Trophoblast cell (in vitro differentiated cells and primary cell): Measurements from ENCODE around the gene SFXN4.

Source experiments
- DNase-seq, 2 donors: peaks; one replicate each; pipeline ENCODE4 v3.0.0-alpha.2; 2016
- H2AFZ ChIP-seq: 2 replicates; pipeline ENCODE4 v1.6.1; 2013; ENCODE audit warnings: low read length, moderate library complexity, mild to moderate bottlenecking; ENCODE audit not compliant: insufficient read depth, poor library complexity
- H2AK5ac ChIP-seq: 2 replicates; pipeline ENCODE4 v1.6.1; 2013; ENCODE audit warnings: mild to moderate bottlenecking, low read length
- H2BK120ac ChIP-seq: 2 replicates; pipeline ENCODE4 v1.6.1; 2013; ENCODE audit warnings: low read length, mild to moderate bottlenecking, moderate library complexity; ENCODE audit not compliant: insufficient read depth, poor library complexity
- H2BK12ac ChIP-seq: 2 replicates; pipeline ENCODE4 v1.6.1; 2013; ENCODE audit warnings: mild to moderate bottlenecking, low read length, moderate library complexity
- H2BK5ac ChIP-seq: 2 replicates; pipeline ENCODE4 v1.6.1; 2013; ENCODE audit warnings: low read length, low read depth, moderate library complexity, mild to moderate bottlenecking; ENCODE audit not compliant: poor library complexity
- H3K14ac ChIP-seq: 2 replicates; pipeline ENCODE4 v1.6.1; 2013; ENCODE audit warnings: mild to moderate bottlenecking, low read length
- H3K18ac ChIP-seq: 2 replicates; pipeline ENCODE4 v1.6.1; 2013; ENCODE audit warnings: mild to moderate bottlenecking, low read length
- H3K23ac ChIP-seq: 2 replicates; pipeline ENCODE4 v1.6.1; 2013; ENCODE audit warnings: low read length
- H3K27ac ChIP-seq: 2 replicates; pipeline ENCODE4 v1.5.1; 2013; ENCODE audit warnings: low read depth, mild to moderate bottlenecking, inconsistent platforms, low read length, moderate library complexity
- H3K27me3 ChIP-seq: 2 replicates; pipeline ENCODE4 v1.6.1; 2013; ENCODE audit warnings: inconsistent platforms, mild to moderate bottlenecking, low read length, moderate library complexity; ENCODE audit not compliant: insufficient read depth
- H3K36me3 ChIP-seq, 2 experiments: 1 replicate in 1 of 2; 2 replicates in 1 of 2; pipeline ENCODE4 v1.6.1; 2013; ENCODE audit warnings: low read length in 2 of 2, mild to moderate bottlenecking in 2 of 2, moderate library complexity in 1 of 2; ENCODE audit not compliant: insufficient read depth in 2 of 2, control insufficient read depth in 1 of 2
- H3K4ac ChIP-seq: 2 replicates; pipeline ENCODE4 v1.6.1; 2013; ENCODE audit warnings: low read depth, mild to moderate bottlenecking, low read length, moderate library complexity
- H3K4me1 ChIP-seq, 2 experiments: 1 replicate in 1 of 2; 2 replicates in 1 of 2; pipeline ENCODE4 v1.6.1; 2013; ENCODE audit warnings: low read length in 2 of 2, mild to moderate bottlenecking in 2 of 2, moderate library complexity in 1 of 2; ENCODE audit not compliant: insufficient read depth in 2 of 2, control insufficient read depth in 1 of 2
- H3K4me2 ChIP-seq: 2 replicates; pipeline ENCODE4 v1.6.1; 2013; ENCODE audit warnings: inconsistent platforms, mild to moderate bottlenecking, low read length, moderate library complexity
- H3K4me3 ChIP-seq: 2 replicates; pipeline ENCODE4 v1.5.1; 2013; ENCODE audit warnings: mild to moderate bottlenecking, low read depth, low read length, inconsistent platforms
- H3K79me1 ChIP-seq: one replicate; pipeline ENCODE4 v1.6.1; 2013; ENCODE audit warnings: low read length
- H3K79me2 ChIP-seq: 2 replicates; pipeline ENCODE4 v1.6.1; 2013; ENCODE audit warnings: low read length, mild to moderate bottlenecking; ENCODE audit not compliant: control insufficient read depth, insufficient read depth, poor library complexity
- H3K9ac ChIP-seq: 2 replicates; pipeline ENCODE4 v1.6.1; 2013; ENCODE audit warnings: mild to moderate bottlenecking, low read length
- H3K9me3 ChIP-seq: 2 replicates; pipeline ENCODE4 v1.6.1; 2013; ENCODE audit warnings: low read depth, mild to moderate bottlenecking, control low read depth, inconsistent platforms, low read length; ENCODE audit not compliant: insufficient read depth
- H4K12ac ChIP-seq: 2 replicates; pipeline ENCODE4 v1.6.1; 2013; ENCODE audit warnings: low read depth, mild to moderate bottlenecking, low read length, moderate library complexity
- H4K8ac ChIP-seq: 2 replicates; pipeline ENCODE4 v1.6.1; 2013; ENCODE audit warnings: low read depth, mild to moderate bottlenecking, low read length, moderate library complexity
- H4K91ac ChIP-seq: one replicate; pipeline ENCODE4 v1.6.1; 2013; ENCODE audit warnings: low read depth, mild to moderate bottlenecking, low read length, moderate library complexity
- WGBS: extraction: QIAGEN DNeasy Blood & Tissue Kit; methylation state at CpG from one replicate; pipeline ENCODE4 v1.1.7; 2013; ENCODE audit warnings: missing lambda C conversion rate; ENCODE audit not compliant: insufficient read length, insufficient coverage; ENCODE audit errors: extremely low coverage; 5-methylcytosine and 5-hydroxymethylcytosine counted together

SFXN4 gene

DNA sequence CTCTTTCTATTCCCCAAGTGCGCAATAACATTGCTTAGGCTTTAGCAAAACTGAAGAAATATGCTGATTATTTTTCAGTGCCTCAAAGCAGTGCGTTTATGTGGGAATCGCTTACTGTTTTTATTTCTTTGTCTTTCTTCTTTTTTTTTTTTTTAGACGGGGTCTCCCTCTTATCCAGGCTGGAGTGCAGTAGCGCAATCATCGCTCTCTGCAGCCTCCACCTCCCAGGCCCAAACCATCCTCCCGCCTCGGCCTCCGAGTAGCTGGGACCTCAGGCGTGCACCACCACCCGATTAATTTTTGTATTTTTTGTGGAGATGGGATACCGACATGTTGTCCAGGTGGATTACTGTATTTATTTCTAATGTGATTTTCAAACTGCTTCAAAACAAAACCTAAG is 60.4 kb downstream of the SFXN4 start:
- Histone ChIP-seq H3K79me1 (peaks cover 17% of the 10 kb centered on the region), H3K27me3 (no peaks in the 10 kb centered on the region), H2AK5ac (no peak overlapping the region), H3K79me2 (peaks cover 11% of the 10 kb centered on the region), H3K4me3 (no peak overlapping the region), H3K4me2 (peak overlapping the region; percentile 80), H3K9ac (no peak overlapping the region), H2BK12ac (no peak overlapping the region), H3K4me1 (peaks cover 3 to 8% of the 10 kb centered on the region in 2 experiments), H2AFZ (no peak overlapping the region), H4K8ac (no peak overlapping the region), H4K12ac (no peak overlapping the region), H3K23ac (no peak overlapping the region), H3K18ac (no peak overlapping the region), H2BK120ac (no peak overlapping the region), H3K9me3 (no peaks in the 10 kb centered on the region), H3K14ac (no peak overlapping the region), H3K27ac (no peak overlapping the region), H3K4ac (peak overlapping the region; percentile 59), H2BK5ac (no peak overlapping the region), H4K91ac (no peak overlapping the region), H3K36me3 (peaks cover 15 to 16% of the 10 kb centered on the region in 2 experiments)
- DNase-seq, result no peak
- no CpG with 5 or more reads among the region's 12 CpGs for WGBS

DNA sequence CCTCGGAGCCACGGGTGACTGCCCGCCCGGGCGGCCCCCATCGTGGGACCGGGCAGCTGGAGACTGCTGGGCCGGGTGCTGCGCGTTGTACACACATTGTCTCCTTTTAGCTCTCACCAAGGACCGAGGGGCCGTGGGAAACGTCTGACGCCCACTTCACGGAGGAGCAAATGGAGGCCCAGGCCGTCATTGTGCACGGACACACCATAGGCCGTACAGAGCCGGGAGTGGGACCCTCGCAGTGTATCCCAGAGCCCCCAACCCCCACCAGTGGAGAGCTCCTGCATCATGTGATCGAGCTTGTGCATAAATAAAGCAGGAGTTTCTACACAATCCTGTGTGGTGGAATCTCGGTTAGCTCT is 60.9 kb downstream of the SFXN4 start:
- WGBS, result no CpG with 5 or more reads among the region's 22 CpGs
- H3K79me1 ChIP-seq, result peaks cover 17% of the 10 kb centered on the region
- peak overlapping the region; percentile 98 for H3K14ac ChIP-seq
- peak overlapping the region; percentile 2 for H2BK12ac ChIP-seq
- H3K23ac ChIP-seq, result no peak overlapping the region
- peak overlapping the region; percentile 93 for H3K9ac ChIP-seq
- peak overlapping the region; percentile 91 for H3K4ac ChIP-seq
- peak overlapping the region; percentile 97 for H2AFZ ChIP-seq
- H2BK5ac ChIP-seq, result peak overlapping the region; percentile 61
- DNase-seq, result no peak
- no peaks in the 10 kb centered on the region for H3K27me3 ChIP-seq
- peak overlapping the region; percentile 97 for H2BK120ac ChIP-seq
- H3K4me1 ChIP-seq, result peaks cover 3 to 8% of the 10 kb centered on the region in 2 experiments
- H3K18ac ChIP-seq, result peak overlapping the region; percentile 99
- H4K8ac ChIP-seq, result peak overlapping the region; percentile 94
- peaks cover 9 to 11% of the 10 kb centered on the region in 2 experiments for H3K36me3 ChIP-seq
- peak overlapping the region; percentile 80 for H3K4me2 ChIP-seq
- peaks cover 11% of the 10 kb centered on the region for H3K79me2 ChIP-seq
- peak overlapping the region; percentile 86 for H4K12ac ChIP-seq
- H3K27ac ChIP-seq, result peak overlapping the region; percentile 85
- H4K91ac ChIP-seq, result peak overlapping the region; percentile 90
- peak overlapping the region; percentile 94 for H3K4me3 ChIP-seq
- no peaks in the 10 kb centered on the region for H3K9me3 ChIP-seq
- H2AK5ac ChIP-seq, result peak overlapping the region; percentile 51

DNA sequence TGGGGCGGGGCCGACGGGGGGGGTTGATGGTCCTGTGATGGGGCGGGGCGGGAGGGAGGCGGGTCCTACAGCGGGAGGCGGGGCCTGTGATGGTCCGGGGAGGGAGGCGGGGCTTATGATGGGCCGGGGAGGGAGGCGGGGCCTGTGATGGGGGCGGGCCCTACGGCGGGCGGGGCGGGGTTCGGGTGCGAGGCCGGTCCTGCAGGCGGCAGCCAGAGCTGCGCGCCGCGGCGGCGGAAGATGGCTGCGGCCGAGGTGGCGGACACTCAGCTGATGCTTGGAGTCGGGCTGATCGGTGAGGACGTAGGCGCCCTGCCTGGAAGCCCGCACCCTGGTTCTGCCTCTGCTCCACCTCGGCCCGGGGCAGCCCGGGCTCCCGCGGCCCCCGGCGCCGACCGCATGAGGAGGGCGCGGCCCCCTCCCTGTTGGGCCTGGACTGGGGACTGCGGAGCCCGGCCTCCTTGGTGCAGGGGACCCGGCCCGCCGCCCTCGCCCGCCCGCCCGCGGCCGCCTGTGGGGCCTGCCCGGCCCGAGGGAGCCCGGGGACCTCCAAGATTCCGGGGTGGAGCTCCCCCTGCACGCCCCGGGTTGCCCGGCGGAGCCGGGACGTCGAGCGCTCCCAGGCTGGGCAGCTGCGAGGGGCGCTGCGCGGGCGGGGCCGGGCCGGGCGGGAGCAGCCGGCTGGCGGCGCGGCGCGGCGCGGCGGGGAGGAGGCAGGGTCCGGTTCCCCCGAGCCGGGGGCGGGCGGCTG is 61.4 kb downstream of the SFXN4 start, which contains the start of gene DENND10:
TSS of gene DENND10 (plus strand) at position 211 of the 751 bp plus-strand sequence. CDS start at position 241, 30 bp downstream.
- Histone ChIP-seq H4K12ac (peak within 1 kb of the TSS; percentile 86), H3K23ac (no peak within 1 kb of the TSS), H3K36me3 (peaks cover 8 to 11% of the 10 kb centered on the region in 2 experiments), H4K91ac (peak within 1 kb of the TSS; percentile 90), H3K79me1 (peaks cover 17% of the 10 kb centered on the region), H2BK5ac (peak within 1 kb of the TSS; percentile 61), H2AK5ac (peak within 1 kb of the TSS; percentile 95), H3K27me3 (no peaks in the 10 kb centered on the region), H3K4me3 (peak within 1 kb of the TSS; percentile 94), H2BK120ac (peak within 1 kb of the TSS; percentile 97), H3K9ac (peak within 1 kb of the TSS; percentile 93), H3K27ac (peak within 1 kb of the TSS; percentile 85), H2AFZ (peak within 1 kb of the TSS; percentile 97), H2BK12ac (peak within 1 kb of the TSS; percentile 50), H3K4me2 (peak within 1 kb of the TSS; percentile 80), H3K4ac (peak within 1 kb of the TSS; percentile 91), H3K4me1 (peaks cover 3 to 8% of the 10 kb centered on the region in 2 experiments), H3K14ac (peak within 1 kb of the TSS; percentile 98), H3K18ac (peak within 1 kb of the TSS; percentile 99), H3K79me2 (peaks cover 11% of the 10 kb centered on the region), H3K9me3 (no peaks in the 10 kb centered on the region), H4K8ac (peak within 1 kb of the TSS; percentile 94)
- WGBS, result no CpG with 5 or more reads among the region's 91 CpGs
- DNase-seq, result peak; percentile 48 to 70

DNA sequence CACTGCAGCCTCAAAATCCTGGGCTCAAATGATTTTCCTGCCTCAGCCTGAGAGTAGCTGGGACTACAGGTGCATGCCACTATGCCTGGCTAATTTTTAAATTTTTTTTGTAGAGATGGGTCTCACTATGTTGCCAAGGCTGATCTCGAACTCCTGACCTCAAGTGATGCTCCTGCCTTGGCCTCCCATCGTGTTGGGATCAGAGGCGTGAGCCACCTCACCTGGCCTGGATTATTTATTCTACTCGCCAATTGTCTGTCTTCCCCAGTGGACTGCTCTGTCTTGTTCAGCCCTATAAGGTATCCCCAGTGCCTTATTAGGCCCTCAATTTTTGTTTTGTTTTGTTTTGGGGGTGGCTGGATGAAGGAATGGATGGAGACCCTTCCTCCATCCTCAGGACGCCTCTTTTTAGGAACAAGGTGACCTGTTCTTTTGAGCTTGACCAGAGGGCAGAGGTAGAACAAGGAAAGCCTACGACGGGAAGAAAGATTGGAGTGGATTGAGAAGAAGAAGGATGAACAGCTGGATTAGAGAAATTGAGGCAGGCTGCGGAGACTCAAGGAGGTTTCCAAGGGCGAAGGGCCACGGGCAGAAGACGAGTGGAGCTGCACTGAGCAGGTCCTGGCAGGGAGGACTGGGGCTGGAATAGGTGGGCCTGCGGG is 62.1 kb downstream of the SFXN4 start:
- Histone ChIP-seq H3K36me3 (peaks cover 4 to 5% of the 10 kb centered on the region in 2 experiments), H3K9me3 (no peaks in the 10 kb centered on the region), H2AFZ (no peak overlapping the region), H2BK120ac (peak overlapping the region; percentile 2), H4K12ac (no peak overlapping the region), H3K4me1 (peaks cover 3 to 8% of the 10 kb centered on the region in 2 experiments), H3K4ac (no peak overlapping the region), H3K23ac (no peak overlapping the region), H3K27ac (no peak overlapping the region), H3K4me2 (peak overlapping the region; percentile 3), H3K18ac (no peak overlapping the region), H3K9ac (no peak overlapping the region), H2BK5ac (no peak overlapping the region), H4K91ac (peak overlapping the region; percentile 32), H2BK12ac (no peak overlapping the region), H3K4me3 (no peak overlapping the region), H3K79me2 (peaks cover 11% of the 10 kb centered on the region), H2AK5ac (peak overlapping the region; percentile 26), H3K27me3 (no peaks in the 10 kb centered on the region), H3K14ac (no peak overlapping the region), H4K8ac (peak overlapping the region; percentile 3), H3K79me1 (peaks cover 17% of the 10 kb centered on the region)
- DNase-seq, result no peak
- WGBS, result no CpG with 5 or more reads among the region's 12 CpGs
